H9 (cell line): ENCODE measurements around the gene SLC12A4. TPM values are rescaled to one million over a fixed set of nuclear protein-coding genes. Genes with fewer than 3 reads are reported as not detected.

Experiments
- DNase-seq: peaks from one replicate; pipeline ENCODE4 v3.0.0-alpha.2; 2017
- H2AFZ ChIP-seq: one replicate; pipeline ENCODE4 v1.6.1; 2013; ENCODE audit warnings: mild to moderate bottlenecking, low read length, control low read depth, moderate library complexity
- H2AK5ac ChIP-seq: 2 replicates; pipeline ENCODE4 v1.6.1; 2013; ENCODE audit warnings: low read length, control low read depth, mixed read lengths; ENCODE audit not compliant: insufficient read length
- H2BK120ac ChIP-seq: one replicate; pipeline ENCODE4 v1.6.1; 2013; ENCODE audit warnings: low read depth, mild to moderate bottlenecking, low read length, control low read depth, inconsistent platforms; ENCODE audit not compliant: poor library complexity, severe bottlenecking
- H2BK12ac ChIP-seq: 2 replicates; pipeline ENCODE4 v1.6.1; 2013; ENCODE audit warnings: low read length, control low read depth, mixed read lengths, low read depth; ENCODE audit not compliant: insufficient read length
- H2BK15ac ChIP-seq: 2 replicates; pipeline ENCODE4 v1.6.1; 2013; ENCODE audit warnings: low read depth, low read length, control low read depth
- H2BK20ac ChIP-seq: one replicate; pipeline ENCODE4 v1.6.1; 2013; ENCODE audit warnings: low read depth, mild to moderate bottlenecking, low read length, control low read depth, inconsistent platforms; ENCODE audit not compliant: poor library complexity, severe bottlenecking
- H2BK5ac ChIP-seq: 2 replicates; pipeline ENCODE4 v1.6.1; 2013; ENCODE audit warnings: low read length, control low read depth, mixed read lengths; ENCODE audit not compliant: insufficient read length
- H3K14ac ChIP-seq: 2 replicates; pipeline ENCODE4 v1.6.1; 2013; ENCODE audit warnings: low read length, control low read depth; ENCODE audit not compliant: insufficient read depth
- H3K18ac ChIP-seq: 2 replicates; pipeline ENCODE4 v1.6.1; 2013; ENCODE audit warnings: low read depth, mild to moderate bottlenecking, mixed read lengths, low read length, control low read depth; ENCODE audit not compliant: insufficient read length
- H3K23ac ChIP-seq: 2 replicates; pipeline ENCODE4 v1.6.1; 2013; ENCODE audit warnings: low read length, control low read depth, mixed read lengths, low read depth; ENCODE audit not compliant: insufficient read length
- H3K23me2 ChIP-seq: 2 replicates; pipeline ENCODE4 v1.6.1; 2013; ENCODE audit warnings: low read depth, mild to moderate bottlenecking, mixed read lengths, low read length, control low read depth; ENCODE audit not compliant: insufficient read length, poor library complexity, severe bottlenecking
- H3K27ac ChIP-seq: 2 replicates; pipeline ENCODE4 v1.5.1; 2013; ENCODE audit warnings: low read length, control low read depth, mixed read lengths, low read depth; ENCODE audit not compliant: insufficient read length
- H3K27me3 ChIP-seq: 2 replicates; pipeline ENCODE4 v1.6.1; 2013; ENCODE audit warnings: low read length, control low read depth, inconsistent platforms; ENCODE audit not compliant: insufficient read depth
- H3K4ac ChIP-seq: 2 replicates; pipeline ENCODE4 v1.6.1; 2013; ENCODE audit warnings: low read depth, mild to moderate bottlenecking, control low read depth, inconsistent platforms, low read length, moderate library complexity
- H3K4me1 ChIP-seq: 2 replicates; pipeline ENCODE4 v1.6.1; 2013; ENCODE audit warnings: low read length, control low read depth, inconsistent platforms; ENCODE audit not compliant: insufficient read depth
- H3K4me2 ChIP-seq: 2 replicates; pipeline ENCODE4 v1.6.1; 2013; ENCODE audit warnings: low read length, control low read depth, mixed read lengths; ENCODE audit not compliant: insufficient read length, insufficient read depth
- H3K56ac ChIP-seq: 2 replicates; pipeline ENCODE4 v1.6.1; 2013; ENCODE audit warnings: low read depth, mild to moderate bottlenecking, mixed read lengths, low read length, control low read depth; ENCODE audit not compliant: insufficient read length
- H3K79me1 ChIP-seq: 2 replicates; pipeline ENCODE4 v1.6.1; 2013; ENCODE audit warnings: low read depth, mild to moderate bottlenecking, moderate library complexity, low read length, control low read depth, inconsistent platforms; ENCODE audit not compliant: insufficient read depth, poor library complexity, severe bottlenecking
- H3K79me2 ChIP-seq: 2 replicates; pipeline ENCODE4 v1.6.1; 2013; ENCODE audit warnings: low read length, control low read depth, inconsistent platforms; ENCODE audit not compliant: insufficient read depth
- H3K9ac ChIP-seq: 2 replicates; pipeline ENCODE4 v1.6.1; 2013; ENCODE audit warnings: low read length, control low read depth, mixed read lengths; ENCODE audit not compliant: insufficient read length; ENCODE audit errors: extremely low read depth
- H3K9me3 ChIP-seq: one replicate; pipeline ENCODE4 v1.6.1; 2013; ENCODE audit warnings: low read depth, low read length, inconsistent platforms; ENCODE audit not compliant: control insufficient read depth
- H3T11ph ChIP-seq: one replicate; pipeline ENCODE4 v1.6.1; 2013; ENCODE audit warnings: mild to moderate bottlenecking, low read length, control low read depth, inconsistent platforms
- H4K20me1 ChIP-seq: one replicate; pipeline ENCODE4 v1.6.1; 2013; ENCODE audit not compliant: control insufficient read depth, insufficient read length, insufficient read depth
- H4K5ac ChIP-seq: 2 replicates; pipeline ENCODE4 v1.6.1; 2013; ENCODE audit warnings: low read depth, mild to moderate bottlenecking, mixed read lengths, low read length, control low read depth; ENCODE audit not compliant: insufficient read length
- H4K8ac ChIP-seq: replicated peaks from 2 replicates; pipeline ENCODE4 v1.6.1; 2013; ENCODE audit warnings: low read length, control low read depth, mixed read lengths, low read depth; ENCODE audit not compliant: insufficient read length
- H4K91ac ChIP-seq: 2 replicates; pipeline ENCODE4 v1.6.1; 2013; ENCODE audit warnings: low read depth, mild to moderate bottlenecking, moderate library complexity, mixed read lengths, low read length, control low read depth; ENCODE audit not compliant: insufficient read length
- H3K27ac Mint-ChIP-seq, 3 experiments: 2 replicates in 2 of 3; 3 replicates in 1 of 3; pipeline ENCODE4 v1.8.0; 2020 to 2021; ENCODE audit warnings: mixed read lengths in 3 of 3, mild to moderate bottlenecking in 1 of 3, moderate library complexity in 1 of 3
- H3K27me3 Mint-ChIP-seq: 2 replicates; pipeline ENCODE4 v1.8.0; 2021; ENCODE audit warnings: low read depth, mild to moderate bottlenecking, moderate library complexity, mixed read lengths
- H3K36me3 Mint-ChIP-seq, 3 experiments: 2 replicates in 2 of 3; 3 replicates in 1 of 3; pipeline ENCODE4 v1.8.0; 2020 to 2021; ENCODE audit warnings: low read depth in 3 of 3, mixed read lengths in 3 of 3; ENCODE audit not compliant: insufficient read depth in 1 of 3
- H3K4me1 Mint-ChIP-seq, 2 experiments: 2 replicates each; pipeline ENCODE4 v1.8.0; 2020; ENCODE audit warnings: mixed read lengths in 2 of 2
- H3K4me3 Mint-ChIP-seq, 2 experiments: 2 replicates in 1 of 2; 3 replicates in 1 of 2; pipeline ENCODE4 v1.8.0; 2020 to 2021; ENCODE audit warnings: mild to moderate bottlenecking in 2 of 2, mixed read lengths in 2 of 2, moderate library complexity in 1 of 2
- H3K9me3 Mint-ChIP-seq, 2 experiments: 2 replicates in 1 of 2; 3 replicates in 1 of 2; pipeline ENCODE4 v1.8.0; 2020; ENCODE audit warnings: mild to moderate bottlenecking in 2 of 2, mixed read lengths in 2 of 2, moderate library complexity in 1 of 2
- WGBS: extraction: QIAGEN DNeasy Blood & Tissue Kit; methylation state at CpG from one replicate; pipeline ENCODE4 v1.1.7; 2013; ENCODE audit warnings: missing lambda C conversion rate, low lambda C conversion rate, mixed read lengths; ENCODE audit not compliant: insufficient read length; ENCODE audit errors: extremely low coverage; 5-methylcytosine and 5-hydroxymethylcytosine counted together
- total RNA-seq: library from RNA; stranded (reverse); gene quantifications from 2 replicates; pipeline ENCODE4 v1.2.1, GENCODE V29; 2021
- TF ChIP-seq, protein P1 (sequence below): fragments of 200-600 bp; sonication (generic); conservative IDR thresholded peaks from 3 replicates; pipeline ENCODE4 v1.8.0; 2021; ENCODE audit warnings: antibody characterized with exemption, mild to moderate bottlenecking

SLC12A4 gene
- total RNA-seq, 1 experiment from 2014 or later = 46.7 TPM

DNA sequence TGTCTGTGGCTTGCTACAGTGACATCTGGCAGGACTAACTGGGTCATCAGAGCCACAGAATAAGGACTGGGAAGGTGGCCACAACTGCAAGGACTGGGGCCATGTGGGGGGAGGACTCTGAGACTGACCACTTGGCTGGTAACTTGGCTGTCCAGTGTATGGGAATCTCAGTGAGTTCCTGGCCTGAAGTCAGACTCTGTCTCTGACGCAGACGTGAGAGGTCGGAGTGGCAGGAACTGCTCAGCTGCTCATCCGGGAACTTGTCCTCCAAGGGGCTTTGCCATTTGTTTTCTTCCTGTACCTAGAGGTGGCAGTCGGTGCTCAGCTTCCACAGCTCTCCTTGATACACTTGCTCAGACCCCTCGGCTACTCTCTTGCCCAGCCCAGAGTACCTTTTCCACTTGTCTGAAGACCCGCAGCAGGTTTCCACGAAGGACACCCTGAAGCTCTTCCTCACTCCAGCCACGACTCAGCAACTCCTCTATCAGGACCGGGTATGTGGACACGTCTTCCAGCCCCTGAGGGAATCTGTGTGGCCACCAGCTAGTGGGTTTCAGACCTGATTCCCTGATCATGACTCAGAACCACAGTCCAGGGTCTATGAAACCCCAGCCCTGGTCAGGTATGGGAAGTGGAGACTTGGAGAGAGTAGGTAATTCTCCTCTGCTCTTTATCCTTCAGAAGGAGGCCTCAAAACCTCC, 19.2 kb upstream of the SLC12A4 start:
- Histone ChIP-seq H4K8ac (no peak overlapping the region), H3K79me1 (no peaks in the 10 kb centered on the region), H3K4ac (no peak overlapping the region), H2BK20ac (no peak overlapping the region), H3K18ac (no peak overlapping the region), H4K20me1 (no peaks in the 10 kb centered on the region), H3K23ac (no peak overlapping the region), H3K4me1 (peaks cover 2% of the 10 kb centered on the region; the same call in 1 of the 2 replicates), H3K27ac (no peak overlapping the region), H3K56ac (no peak overlapping the region), H2BK12ac (no peak overlapping the region), H2AK5ac (no peak overlapping the region), H3K9me3 (no peaks in the 10 kb centered on the region), H4K91ac (no peak overlapping the region), H3K23me2 (no peaks in the 10 kb centered on the region), H2AFZ (no peak overlapping the region), H2BK120ac (no peak overlapping the region), H2BK15ac (no peak overlapping the region), H3T11ph (no peak overlapping the region), H3K14ac (no peak overlapping the region), H3K4me2 (no peak overlapping the region), H3K27me3 (no peaks in the 10 kb centered on the region), H4K5ac (no peak overlapping the region), H3K9ac (no peak overlapping the region), H3K79me2 (no peaks in the 10 kb centered on the region), H2BK5ac (no peak overlapping the region)
- no peak overlapping the region; a peak in 1 of 5 replicates for H3K4me3 Mint-ChIP-seq
- no peaks in the 10 kb centered on the region for H3K9me3 Mint-ChIP-seq
- H3K4me1 Mint-ChIP-seq = peaks cover 6 to 8% of the 10 kb centered on the region in 2 experiments
- TF ChIP-seq, protein P1, sequence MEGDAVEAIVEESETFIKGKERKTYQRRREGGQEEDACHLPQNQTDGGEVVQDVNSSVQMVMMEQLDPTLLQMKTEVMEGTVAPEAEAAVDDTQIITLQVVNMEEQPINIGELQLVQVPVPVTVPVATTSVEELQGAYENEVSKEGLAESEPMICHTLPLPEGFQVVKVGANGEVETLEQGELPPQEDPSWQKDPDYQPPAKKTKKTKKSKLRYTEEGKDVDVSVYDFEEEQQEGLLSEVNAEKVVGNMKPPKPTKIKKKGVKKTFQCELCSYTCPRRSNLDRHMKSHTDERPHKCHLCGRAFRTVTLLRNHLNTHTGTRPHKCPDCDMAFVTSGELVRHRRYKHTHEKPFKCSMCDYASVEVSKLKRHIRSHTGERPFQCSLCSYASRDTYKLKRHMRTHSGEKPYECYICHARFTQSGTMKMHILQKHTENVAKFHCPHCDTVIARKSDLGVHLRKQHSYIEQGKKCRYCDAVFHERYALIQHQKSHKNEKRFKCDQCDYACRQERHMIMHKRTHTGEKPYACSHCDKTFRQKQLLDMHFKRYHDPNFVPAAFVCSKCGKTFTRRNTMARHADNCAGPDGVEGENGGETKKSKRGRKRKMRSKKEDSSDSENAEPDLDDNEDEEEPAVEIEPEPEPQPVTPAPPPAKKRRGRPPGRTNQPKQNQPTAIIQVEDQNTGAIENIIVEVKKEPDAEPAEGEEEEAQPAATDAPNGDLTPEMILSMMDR = no peak
- H3K36me3 Mint-ChIP-seq = no peaks in the 10 kb centered on the region; a peak in 1 of 7 replicates
- DNase-seq = no peak
- peaks cover 23% of the 10 kb centered on the region for H3K27me3 Mint-ChIP-seq
- no CpG with 5 or more reads among the region's 11 CpGs for WGBS
- no peak overlapping the region; a peak in 2 of 7 replicates for H3K27ac Mint-ChIP-seq
